ENCODE measurements around the gene RBM44. TPM values are rescaled to one million over a fixed set of nuclear protein-coding genes. Genes with fewer than 3 reads are reported as not detected.
"Not testable (repeated sequence)": the region's sequence is repeated elsewhere in the genome, so short reads cannot be mapped to it uniquely, and the experiment has no call there.

Gene RBM44
- total RNA-seq, 4 donors from 2014 or later = 0.89 to 4.1 (median 1.5) TPM

DNA sequence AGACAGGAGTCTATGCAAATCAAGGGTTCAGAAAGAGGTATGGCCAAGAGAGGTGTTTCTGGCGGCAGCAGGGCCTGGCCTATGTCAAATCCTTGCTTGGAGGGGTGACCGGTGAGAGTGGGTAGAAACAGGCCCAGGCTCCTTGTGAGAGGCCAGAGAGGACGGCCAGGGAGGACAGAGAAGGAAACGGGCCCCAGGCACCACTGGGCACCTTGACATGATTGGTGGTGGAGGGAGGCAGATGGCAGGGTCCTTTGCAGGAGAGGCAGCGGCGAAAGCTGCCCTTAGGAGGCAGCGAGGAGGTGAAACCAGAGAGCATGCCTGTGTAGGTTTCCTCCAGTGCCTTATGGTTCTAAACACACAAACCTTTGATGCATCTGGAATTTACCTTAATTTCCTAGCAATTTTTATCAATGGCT is 67.1 kb downstream of the RBM44 start:
- intact Hi-C loops (cut with DNase I) = no loop called here
- no peak for DNase-seq
- TF ChIP-seq, protein P1, sequence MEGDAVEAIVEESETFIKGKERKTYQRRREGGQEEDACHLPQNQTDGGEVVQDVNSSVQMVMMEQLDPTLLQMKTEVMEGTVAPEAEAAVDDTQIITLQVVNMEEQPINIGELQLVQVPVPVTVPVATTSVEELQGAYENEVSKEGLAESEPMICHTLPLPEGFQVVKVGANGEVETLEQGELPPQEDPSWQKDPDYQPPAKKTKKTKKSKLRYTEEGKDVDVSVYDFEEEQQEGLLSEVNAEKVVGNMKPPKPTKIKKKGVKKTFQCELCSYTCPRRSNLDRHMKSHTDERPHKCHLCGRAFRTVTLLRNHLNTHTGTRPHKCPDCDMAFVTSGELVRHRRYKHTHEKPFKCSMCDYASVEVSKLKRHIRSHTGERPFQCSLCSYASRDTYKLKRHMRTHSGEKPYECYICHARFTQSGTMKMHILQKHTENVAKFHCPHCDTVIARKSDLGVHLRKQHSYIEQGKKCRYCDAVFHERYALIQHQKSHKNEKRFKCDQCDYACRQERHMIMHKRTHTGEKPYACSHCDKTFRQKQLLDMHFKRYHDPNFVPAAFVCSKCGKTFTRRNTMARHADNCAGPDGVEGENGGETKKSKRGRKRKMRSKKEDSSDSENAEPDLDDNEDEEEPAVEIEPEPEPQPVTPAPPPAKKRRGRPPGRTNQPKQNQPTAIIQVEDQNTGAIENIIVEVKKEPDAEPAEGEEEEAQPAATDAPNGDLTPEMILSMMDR (IDR thresholded peaks at IDR 0.05) = no peak
- TF ChIP-seq POLR2A (IDR thresholded peaks at IDR 0.05) = no peak
- Histone ChIP-seq H3K9me3 (no peaks in the 10 kb centered on the region), H3K27me3 (no peaks in the 10 kb centered on the region), H3K27ac (no peak overlapping the region), H3K4me1 (no peaks in the 10 kb centered on the region), H3K4me3 (replicated peaks in 1 of 3) (no peak overlapping the region), H3K36me3 (no peaks in the 10 kb centered on the region)
- 92 to 96% methylated on average over 7 of the region's 7 CpGs for WGBS, 2 donors

DNA sequence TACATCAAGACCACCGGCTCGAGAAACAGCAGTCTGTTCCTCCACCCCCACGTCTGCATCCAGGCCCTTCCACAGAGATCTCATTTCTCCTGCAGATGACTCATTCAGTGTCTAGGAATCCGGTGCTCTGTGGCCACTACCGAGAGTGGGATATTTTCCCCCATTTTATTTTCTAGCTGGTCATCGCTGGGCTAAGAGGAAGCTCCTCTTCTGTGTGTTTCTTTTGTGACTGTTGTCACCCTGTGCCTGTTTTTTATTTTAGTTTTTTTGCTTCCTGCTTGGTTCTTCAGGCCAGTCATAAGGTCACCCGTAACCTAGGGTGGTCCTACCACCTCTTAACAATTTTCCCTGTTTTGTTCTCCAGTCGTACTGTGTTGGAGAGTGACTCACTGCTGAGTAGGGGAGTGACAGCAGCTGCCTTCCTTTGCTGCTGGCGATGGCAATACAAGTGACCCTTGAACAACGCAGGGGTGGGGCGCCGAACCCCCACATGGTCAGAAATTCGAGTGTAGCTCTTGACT is 67.6 kb downstream of the RBM44 start:
- H3K4me3 ChIP-seq (replicated peaks in 1 of 3) = no peak overlapping the region
- WGBS, 2 donors = 77 to 78% methylated on average over 13 of the region's 13 CpGs
- no peak overlapping the region for H3K27ac ChIP-seq
- TF ChIP-seq, protein P1 (IDR thresholded peaks at IDR 0.05) = no peak
- no peak for TF ChIP-seq POLR2A (IDR thresholded peaks at IDR 0.05)
- intact Hi-C loops (cut with DNase I) = no loop called here
- H3K4me1 ChIP-seq = no peaks in the 10 kb centered on the region
- H3K9me3 ChIP-seq = no peaks in the 10 kb centered on the region
- H3K27me3 ChIP-seq = no peaks in the 10 kb centered on the region
- DNase-seq = no peak
- no peaks in the 10 kb centered on the region for H3K36me3 ChIP-seq

DNA sequence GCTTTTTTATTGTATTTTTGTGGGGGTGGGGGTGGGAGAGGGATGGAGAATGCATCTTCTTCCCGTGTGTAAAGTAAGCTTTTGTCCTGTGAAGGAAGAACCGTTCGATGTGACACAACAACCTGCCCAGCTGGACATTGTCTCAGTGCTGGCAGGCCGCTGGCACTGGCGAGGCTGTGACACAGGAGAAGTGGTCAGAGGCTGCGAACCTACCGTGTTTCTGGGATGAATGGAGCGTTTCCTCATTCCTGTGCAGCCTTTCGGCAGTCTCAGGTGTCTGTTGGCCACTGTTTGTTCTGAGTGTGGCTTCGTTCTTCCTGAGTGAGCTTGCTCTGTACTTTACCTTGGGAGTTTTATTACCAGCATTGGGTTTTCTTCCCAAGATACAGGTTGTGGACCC is 68.9 kb downstream of the RBM44 start:
- intact Hi-C loops (cut with DNase I) = no loop called here
- TF ChIP-seq POLR2A (IDR thresholded peaks at IDR 0.05) = no peak
- TF ChIP-seq, protein P1 (IDR thresholded peaks at IDR 0.05) = no peak
- no peaks in the 10 kb centered on the region for H3K36me3 ChIP-seq
- no peaks in the 10 kb centered on the region for H3K9me3 ChIP-seq
- no peak for DNase-seq
- H3K4me3 ChIP-seq (replicated peaks in 1 of 3) = no peak overlapping the region
- 90 to 91% methylated on average over 10 of the region's 10 CpGs for WGBS, 2 donors
- no peaks in the 10 kb centered on the region for H3K27me3 ChIP-seq
- no peak overlapping the region for H3K27ac ChIP-seq
- no peaks in the 10 kb centered on the region for H3K4me1 ChIP-seq

DNA sequence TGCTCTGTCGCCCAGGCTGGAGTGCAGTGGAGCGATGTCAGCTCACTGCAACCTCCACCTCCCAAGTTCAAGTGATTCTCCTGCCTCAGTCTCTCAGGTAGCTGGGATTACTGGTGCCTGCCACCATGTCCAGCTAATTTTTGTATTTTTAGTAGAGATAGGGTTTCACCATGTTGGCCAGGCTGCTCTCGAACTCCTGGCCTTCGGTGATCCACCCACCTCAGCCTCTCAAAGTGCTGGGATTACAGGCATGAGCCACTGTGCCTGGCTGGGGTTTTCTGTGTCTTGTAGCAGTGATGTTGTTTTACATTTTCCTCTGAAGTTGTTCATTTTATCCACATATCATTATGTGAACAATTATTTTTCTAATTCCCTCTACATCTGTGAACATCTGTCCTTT is 69.5 kb downstream of the RBM44 start:
- H3K4me3 ChIP-seq (replicated peaks in 1 of 3); H3K36me3 ChIP-seq; H3K27me3 ChIP-seq; H3K27ac ChIP-seq; intact Hi-C loops (cut with DNase I); H3K4me1 ChIP-seq; DNase-seq; H3K9me3 ChIP-seq: not testable (repeated sequence)
- 89 to 92% methylated on average over 4 of the region's 4 CpGs for WGBS, 2 donors

DNA sequence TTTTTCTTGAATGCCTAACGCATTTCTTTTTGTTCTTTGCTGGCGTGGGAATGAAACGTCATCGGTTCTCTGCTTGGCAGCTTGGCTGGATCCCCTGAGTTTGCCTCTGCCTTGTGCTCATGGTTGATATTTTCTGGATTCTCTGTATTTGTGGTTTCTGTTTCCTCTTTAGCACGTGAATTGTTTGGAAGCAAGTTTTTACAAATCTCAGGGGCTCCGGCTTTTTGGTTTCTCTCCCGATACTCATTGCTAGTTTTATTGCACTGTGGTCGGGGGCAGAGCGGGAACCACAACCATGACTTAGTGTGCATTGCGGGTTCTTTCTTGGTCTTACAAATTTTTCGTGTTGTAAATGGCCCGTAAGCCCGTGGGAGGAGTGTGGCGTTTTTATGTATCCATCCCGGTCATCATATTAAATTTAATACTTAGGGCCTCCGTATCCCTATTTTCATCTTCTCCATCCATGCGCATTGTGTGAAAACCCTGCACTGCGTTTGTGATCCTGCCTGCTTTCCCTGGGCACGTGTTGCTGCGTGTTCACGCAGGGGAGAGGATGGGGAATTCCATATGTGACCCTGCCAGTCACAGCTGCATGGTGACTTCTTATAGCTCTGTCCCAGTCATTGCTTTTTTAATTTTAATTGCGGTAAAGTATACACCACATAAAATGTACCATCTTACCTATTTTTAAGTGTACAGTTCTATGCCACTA is 70.2 kb downstream of the RBM44 start:
- intact Hi-C loops (cut with DNase I) = no loop called here
- WGBS, 2 donors = 74 to 81% methylated on average over 22 of the region's 22 CpGs

More for the DNA sequence above, 70.2 kb downstream of the RBM44 start:
- Histone ChIP-seq H3K27me3 (no peaks in the 10 kb centered on the region), H3K27ac (no peak overlapping the region), H3K4me3 (replicated peaks in 1 of 3) (no peak overlapping the region), H3K9me3 (no peaks in the 10 kb centered on the region), H3K4me1 (no peaks in the 10 kb centered on the region), H3K36me3 (no peaks in the 10 kb centered on the region)
- no peak for DNase-seq
- no peak for TF ChIP-seq POLR2A (IDR thresholded peaks at IDR 0.05)
- TF ChIP-seq, protein P1 (IDR thresholded peaks at IDR 0.05) = no peak
